IMR-90 (cell line): Measurements from ENCODE around the gene TMEM205. TPM values are rescaled to one million over a fixed set of nuclear protein-coding genes. Genes with fewer than 3 reads are reported as not detected.

Experiments
- ATAC-seq: fragments of 200-7000 bp; cut with Tn5 transposase; 2 replicates; pipeline ENCODE4 v1.9.1; 2020; ENCODE audit warnings: low read depth, mild to moderate bottlenecking, moderate library complexity
- BruUV-seq: library from RNA; stranded (reverse); fragments of 400-500 nt; replicated peaks from 2 replicates; lab custom pipeline; 2021; lab: Mats Ljungman, UMichigan
- CTCF ChIA-PET: fragments of 300-600 bp; formaldehyde crosslinking; extraction: SDS; loops from one replicate; lab custom pipeline; 2021; ENCODE audit warnings: antibody characterized with exemption; lab: Yijun Ruan, JAX
- POLR2A ChIA-PET: fragments of 300-600 bp; sonication (Branson Sonifier 250); formaldehyde crosslinking; loops from one replicate; lab custom pipeline; 2022; ENCODE audit warnings: antibody characterized with exemption; ENCODE audit not compliant: unreplicated experiment; lab: Charles Lee
- DNase-seq: peaks from one replicate; pipeline ENCODE4 v3.0.0; 2013
- H2AFZ ChIP-seq: replicated peaks from 2 replicates; pipeline ENCODE3; 2013; ENCODE audit warnings: low read length, mild to moderate bottlenecking; ENCODE audit not compliant: poor library complexity
- H2AK5ac ChIP-seq: 2 replicates; pipeline ENCODE4 v1.6.1; 2013; ENCODE audit warnings: low read depth, low read length, inconsistent platforms
- H2AK9ac ChIP-seq: replicated peaks from 2 replicates; pipeline ENCODE3; 2013; ENCODE audit warnings: mild to moderate bottlenecking, low read depth, low read length, moderate library complexity; ENCODE audit not compliant: poor library complexity
- H2BK120ac ChIP-seq: 2 replicates; pipeline ENCODE4 v1.6.1; 2013; ENCODE audit warnings: low read depth, low read length, inconsistent platforms
- H2BK15ac ChIP-seq: 3 replicates; pipeline ENCODE4 v1.6.1; 2013; ENCODE audit warnings: low read depth, low read length, inconsistent platforms
- H2BK20ac ChIP-seq: 2 replicates; pipeline ENCODE4 v1.6.1; 2013; ENCODE audit warnings: low read depth, mild to moderate bottlenecking, inconsistent platforms, low read length, moderate library complexity
- H2BK5ac ChIP-seq: 2 replicates; pipeline ENCODE4 v1.6.1; 2013; ENCODE audit warnings: mild to moderate bottlenecking, low read depth, low read length, inconsistent platforms; ENCODE audit not compliant: poor library complexity, severe bottlenecking
- H3K14ac ChIP-seq: replicated peaks from 2 replicates; pipeline ENCODE4 v1.6.1; 2013; ENCODE audit warnings: low read depth, low read length, inconsistent platforms
- H3K18ac ChIP-seq: 2 replicates; pipeline ENCODE4 v1.6.1; 2013; ENCODE audit warnings: low read depth, low read length, control low read depth
- H3K23ac ChIP-seq: 2 replicates; pipeline ENCODE4 v1.6.1; 2013; ENCODE audit warnings: low read depth, low read length, inconsistent platforms
- H3K27ac ChIP-seq: 2 replicates; pipeline ENCODE4 v1.5.1; 2013; ENCODE audit warnings: mild to moderate bottlenecking, control low read depth, low read length; ENCODE audit not compliant: insufficient read depth
- H3K27me3 ChIP-seq: 2 replicates; pipeline ENCODE4 v1.6.1; 2013; ENCODE audit warnings: low read length; ENCODE audit not compliant: control insufficient read depth, insufficient read depth
- H3K36me3 ChIP-seq: 2 replicates; pipeline ENCODE4 v1.6.1; 2013; ENCODE audit warnings: low read length, mixed read lengths; ENCODE audit not compliant: control insufficient read depth, insufficient read depth
- H3K4ac ChIP-seq: 2 replicates; pipeline ENCODE4 v1.6.1; 2013; ENCODE audit warnings: low read depth, low read length, inconsistent platforms
- H3K4me1 ChIP-seq: 2 replicates; pipeline ENCODE4 v1.6.1; 2013; ENCODE audit warnings: low read length, mixed read lengths; ENCODE audit not compliant: control insufficient read depth, insufficient read depth
- H3K4me2 ChIP-seq: 2 replicates; pipeline ENCODE4 v1.6.1; 2013; ENCODE audit warnings: low read depth, mild to moderate bottlenecking, control low read depth, low read length, moderate library complexity
- H3K4me3 ChIP-seq: 2 replicates; pipeline ENCODE4 v1.5.1; 2013; ENCODE audit warnings: low read depth, mild to moderate bottlenecking, control low read depth, low read length, moderate library complexity; ENCODE audit not compliant: insufficient read depth
- H3K56ac ChIP-seq: 2 replicates; pipeline ENCODE4 v1.6.1; 2013; ENCODE audit warnings: low read length, inconsistent platforms; ENCODE audit not compliant: insufficient read depth; ENCODE audit errors: extremely low read depth
- H3K79me1 ChIP-seq, 2 experiments: 2 replicates each; pipeline ENCODE4 v1.6.1; 2013; ENCODE audit warnings: low read length in 2 of 2, inconsistent platforms in 1 of 2, low read depth in 1 of 2
- H3K9ac ChIP-seq: 2 replicates; pipeline ENCODE4 v1.6.1; 2013; ENCODE audit warnings: low read depth, low read length, control low read depth
- H3K9me1 ChIP-seq: 2 replicates; pipeline ENCODE4 v1.6.1; 2013; ENCODE audit warnings: low read length, inconsistent platforms; ENCODE audit not compliant: insufficient read depth
- H3K9me3 ChIP-seq: 2 replicates; pipeline ENCODE4 v1.6.1; 2013; ENCODE audit warnings: low read length; ENCODE audit not compliant: control insufficient read depth, insufficient read depth
- H4K20me1 ChIP-seq: 2 replicates; pipeline ENCODE4 v1.6.1; 2013; ENCODE audit warnings: low read length, inconsistent platforms; ENCODE audit not compliant: insufficient read depth
- H4K5ac ChIP-seq: 2 replicates; pipeline ENCODE4 v1.6.1; 2013; ENCODE audit warnings: mild to moderate bottlenecking, low read depth, low read length, control low read depth
- H4K8ac ChIP-seq, 2 experiments: 2 replicates each; pipeline ENCODE4 v1.6.1; 2013; ENCODE audit warnings: low read depth in 2 of 2, low read length in 2 of 2, control low read depth in 1 of 2, inconsistent platforms in 1 of 2
- H4K91ac ChIP-seq: 2 replicates; pipeline ENCODE4 v1.6.1; 2013; ENCODE audit warnings: low read depth, low read length, inconsistent platforms; ENCODE audit not compliant: insufficient read depth
- BHLHE40 ChIP-seq: fragments of 150-350 bp; IDR thresholded peaks from 2 replicates; pipeline ENCODE4 v1.6.1; 2016; ENCODE audit warnings: mild to moderate bottlenecking, low read depth, low read length
- CHD1 ChIP-seq: IDR thresholded peaks from 2 replicates; pipeline ENCODE4 v1.6.1; 2012; ENCODE audit warnings: low read depth, low read length, improper control_type of control experiment
- FOS ChIP-seq: fragments of 150-350 bp; IDR thresholded peaks from 2 replicates; pipeline ENCODE4 v1.6.1; 2016; ENCODE audit warnings: low read depth, low read length
- MAFK ChIP-seq: IDR thresholded peaks from 2 replicates; pipeline ENCODE4 v1.6.1; 2012; ENCODE audit warnings: low read depth, low read length, improper control_type of control experiment
- MAZ ChIP-seq: IDR thresholded peaks from 2 replicates; pipeline ENCODE4 v1.6.1; 2012; ENCODE audit warnings: low read depth, mild to moderate bottlenecking, low read length, improper control_type of control experiment, moderate library complexity, borderline replicate concordance
- POLR2A ChIP-seq: IDR thresholded peaks from 2 replicates; pipeline ENCODE4 v1.6.1; 2012; ENCODE audit warnings: mild to moderate bottlenecking, low read depth, low read length
- SMC3 ChIP-seq: fragments of 150-350 bp; IDR thresholded peaks from 2 replicates; pipeline ENCODE4 v1.6.1; 2016; ENCODE audit warnings: low read depth, mild to moderate bottlenecking, antibody characterized with exemption, low read length, moderate library complexity
- dilution Hi-C: fragments of 300-500 bp; cut with HindIII; formaldehyde crosslinking; loops from one replicate; pipeline ENCODE4 v1.14.3; 2018; ENCODE audit warnings: low sequenced_read_pairs; ENCODE audit not compliant: unreplicated experiment
- in situ Hi-C: fragments of 300-500 bp; cut with MboI; formaldehyde crosslinking; loops from 3 replicates; pipeline ENCODE4 v1.14.3; 2019; ENCODE audit warnings: low sequenced_read_pairs, inconsistent platforms, mixed read lengths
- intact Hi-C: fragments of 100-400 bp; cut with micrococcal nuclease; formaldehyde crosslinking; loops from 2 replicates; pipeline ENCODE4 v1.10.0; 2022
- polyA plus RNA-seq, 3 experiments: library from polyadenylated mRNA; depleted of rRNA; stranded (reverse); fragments of >200 nt; gene quantifications; 2 replicates each; pipeline ENCODE4 v1.2.3, GENCODE V29; 2012; ENCODE audit warnings: low replicate concordance in 1 of 3
- total RNA-seq: library from RNA; depleted of rRNA; stranded (reverse); fragments of >200 nt; gene quantifications from 2 replicates; pipeline ENCODE4 v1.2.3, GENCODE V29; 2012
- TF ChIP-seq, protein P1 (sequence below): fragments of 150-350 bp; IDR thresholded peaks from 2 replicates; pipeline ENCODE4 v1.6.1; 2017; ENCODE audit warnings: mild to moderate bottlenecking, antibody characterized with exemption, low read length, low read depth

TMEM205 gene
- total and polyA plus RNA-seq, 2 of the 4 experiments (the other 2 are of a cell fraction) = 110 to 136 TPM

DNA sequence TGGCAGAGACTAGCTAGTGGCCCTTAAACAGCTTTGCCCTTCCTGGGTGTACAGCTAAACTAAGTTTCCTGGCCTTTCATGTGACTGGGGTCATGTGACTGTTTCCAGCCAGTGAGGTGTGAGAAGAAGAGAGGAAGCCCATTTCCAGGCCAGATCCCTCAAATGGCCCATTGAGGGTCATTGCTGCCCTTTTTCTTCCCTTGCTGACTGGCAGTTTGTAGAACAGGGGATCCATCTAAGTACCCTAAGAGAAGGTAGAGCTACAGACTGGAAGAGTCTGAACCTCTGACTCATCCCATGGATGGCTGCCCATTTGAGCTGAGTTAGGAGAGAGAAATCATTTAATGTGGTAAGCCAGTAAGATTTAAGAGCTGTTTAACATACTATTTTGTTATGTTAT, 31.2 kb upstream of the TMEM205 start:
- Histone ChIP-seq H2BK20ac (peak overlapping the region; percentile 30), H3K27ac (peak overlapping the region; percentile 82), H2BK15ac (peak overlapping the region; percentile 31; the same call in 1 of the 3 replicates), H2AK9ac (peak overlapping the region; percentile 17), H2BK120ac (peak overlapping the region; percentile 65), H3K27me3 (no peaks in the 10 kb centered on the region), H3K14ac (0 out of 2 replicates have a peak overlapping the region, but pooled peaks have one; percentile 62), H3K4me3 (no peak overlapping the region), H2AFZ (no peak overlapping the region), H3K79me1 (peaks cover 8 to 41% of the 10 kb centered on the region in 2 experiments), H3K4ac (peak overlapping the region; percentile 59), H4K91ac (peak overlapping the region; percentile 74; the same call in 1 of the 2 replicates), H3K36me3 (no peaks in the 10 kb centered on the region), H3K9me1 (peaks cover 37% of the 10 kb centered on the region), H3K4me1 (peaks cover 25% of the 10 kb centered on the region), H3K9ac (no peak overlapping the region), H3K4me2 (peak overlapping the region; percentile 11; the same call in 1 of the 2 replicates), H4K8ac (peak overlapping the region; percentile 22 to 63; a peak in 3 of 4 replicates), H3K23ac (no peak overlapping the region), H3K9me3 (no peaks in the 10 kb centered on the region), H4K20me1 (peaks cover 11% of the 10 kb centered on the region; the same call in 1 of the 2 replicates), H2AK5ac (peak overlapping the region; percentile 52; the same call in 1 of the 2 replicates), H3K56ac (peak overlapping the region; percentile 2; the same call in 1 of the 2 replicates), H2BK5ac (peak overlapping the region; percentile 78), H3K18ac (peak overlapping the region; percentile 44), H4K5ac (peak overlapping the region; percentile 43)
- 0 out of 2 replicates have a peak, but pooled peaks have one; percentile 1 for ATAC-seq
- BruUV-seq = no TSS peak
- dilution Hi-C loops = no loop called here
- POLR2A ChIA-PET = interaction anchor here (0.5 kb wide), 1 partner anchor 22 kb away, joined by 4 read pairs; the partner anchor contains the start of gene PLPPR2
- intact Hi-C loops = no loop called here
- CTCF ChIA-PET = interaction anchor here (0.6 to 1.2 kb wide), 2 partner anchors 83 to 251 kb away, joined by 3 to 5 read pairs; no protein-coding TSS in a partner anchor
- in situ Hi-C loops = no loop called here
- TF ChIP-seq FOS (peak; percentile 46; the same call in 1 of the 2 replicates), CHD1 (no peak), MAZ (no peak), SMC3 (no peak), POLR2A (no peak), BHLHE40 (0 out of 2 replicates have a peak, but pooled peaks have one; percentile 5), MAFK (0 out of 2 replicates have a peak, but pooled peaks have one; percentile 24)
- TF ChIP-seq, protein P1, sequence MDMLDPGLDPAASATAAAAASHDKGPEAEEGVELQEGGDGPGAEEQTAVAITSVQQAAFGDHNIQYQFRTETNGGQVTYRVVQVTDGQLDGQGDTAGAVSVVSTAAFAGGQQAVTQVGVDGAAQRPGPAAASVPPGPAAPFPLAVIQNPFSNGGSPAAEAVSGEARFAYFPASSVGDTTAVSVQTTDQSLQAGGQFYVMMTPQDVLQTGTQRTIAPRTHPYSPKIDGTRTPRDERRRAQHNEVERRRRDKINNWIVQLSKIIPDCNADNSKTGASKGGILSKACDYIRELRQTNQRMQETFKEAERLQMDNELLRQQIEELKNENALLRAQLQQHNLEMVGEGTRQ = peak; percentile 95
- peak; percentile 94 for DNase-seq
